Activated CD4-positive, alpha-beta T cell treated with anti-CD3 and anti-CD28 coated beads, Interleukin-2, Interleukin-4, amounts not matched to agents 100 ng/mL and 50 ng/mL, durations not matched to agents 16 hours and 8 hours (primary cell): ENCODE results near the gene ADAMTSL2.

Experiments
- DNase-seq: peaks from one replicate; pipeline ENCODE4 v3.0.0-alpha.2; 2020; ENCODE audit warnings: low spot score

The ADAMTSL2 gene

DNA sequence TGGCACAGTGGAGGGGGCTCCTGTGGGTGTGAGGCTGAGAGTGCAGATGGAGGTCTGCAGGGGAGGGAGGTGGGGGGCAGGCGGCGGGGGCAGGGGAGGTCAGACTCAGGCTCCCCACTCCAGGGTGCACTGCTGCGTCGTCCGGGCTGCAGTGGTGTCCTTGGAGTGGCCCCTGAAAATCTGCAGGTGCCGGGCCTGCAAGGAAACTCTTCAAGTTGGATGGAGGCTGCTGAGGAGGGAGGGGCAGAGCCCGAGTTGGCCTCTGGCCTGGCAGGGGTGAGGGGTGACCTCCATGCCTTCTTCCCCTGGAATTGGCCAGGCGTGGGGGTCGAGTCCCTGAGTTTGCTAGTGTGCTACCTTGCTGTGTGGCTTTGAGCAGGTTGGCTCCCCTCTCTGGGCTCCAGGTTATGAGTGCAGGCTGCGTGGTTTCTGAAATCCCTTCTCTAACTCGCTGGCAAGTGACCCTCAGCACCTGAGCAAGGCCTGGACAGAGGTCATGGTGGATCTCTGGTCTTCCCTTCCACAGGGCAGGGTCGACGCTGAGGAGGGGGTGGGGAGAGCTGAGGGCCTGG, 888 bp downstream of the ADAMTSL2 start:
- DNase-seq, result no peak

DNA sequence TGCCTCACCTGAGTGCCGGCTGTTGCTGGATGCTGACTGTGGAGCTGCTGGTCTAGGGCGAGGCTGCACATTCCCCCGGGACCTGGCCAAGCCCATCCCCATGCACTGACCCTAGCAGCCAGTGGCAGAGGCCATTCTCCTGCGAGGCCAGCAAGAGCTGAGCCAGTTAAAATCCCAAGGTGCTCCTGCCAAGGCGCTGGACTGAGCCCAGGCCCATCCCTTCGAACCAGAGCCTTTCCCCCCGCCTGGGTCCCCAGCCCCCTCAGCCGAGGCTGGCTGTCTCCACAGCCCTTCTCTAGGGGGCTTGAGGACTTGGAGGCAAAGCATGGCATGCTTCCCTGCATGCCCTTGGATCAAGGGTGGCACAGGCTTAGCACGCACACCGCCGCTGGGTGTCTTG, 1.6 kb downstream of the ADAMTSL2 start:
- DNase-seq, result no peak

DNA sequence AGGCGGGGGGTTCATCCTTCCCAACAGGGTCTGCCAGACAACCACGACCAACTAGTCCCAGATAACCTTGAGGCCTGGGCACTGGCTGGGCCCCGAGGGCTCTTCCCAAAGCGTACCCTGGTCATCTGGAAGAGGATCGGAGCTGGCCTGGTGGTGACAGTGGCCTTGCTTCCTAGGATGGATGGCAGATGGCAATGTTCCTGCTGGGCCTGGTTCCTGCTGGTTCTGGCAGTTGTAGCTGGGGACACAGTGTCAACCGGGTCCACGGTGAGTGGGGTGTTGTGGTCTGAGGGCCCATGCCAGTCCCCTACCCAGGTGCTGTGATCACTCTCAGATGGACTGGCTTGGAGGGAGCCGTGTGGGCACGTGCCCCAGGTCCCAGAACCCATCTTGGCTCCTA, 2.0 kb downstream of the ADAMTSL2 start:
- DNase-seq, result no peak

DNA sequence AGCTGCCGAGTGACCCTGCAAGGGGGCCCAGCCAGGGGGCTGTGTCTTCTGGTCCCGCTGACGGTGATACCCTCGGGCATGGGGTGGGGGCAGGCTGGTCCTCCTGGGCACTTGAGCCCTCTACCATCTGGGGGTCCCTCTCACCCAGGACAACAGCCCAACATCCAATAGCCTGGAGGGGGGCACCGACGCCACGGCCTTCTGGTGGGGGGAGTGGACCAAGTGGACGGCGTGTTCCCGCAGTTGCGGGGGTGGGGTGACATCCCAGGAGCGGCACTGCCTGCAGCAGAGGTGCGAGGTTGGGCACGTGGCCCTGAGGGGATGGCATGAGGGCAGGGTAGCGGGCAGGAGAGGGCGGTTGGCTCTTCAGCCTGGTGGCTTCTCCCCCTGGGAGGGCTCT, 2.8 kb downstream of the ADAMTSL2 start:
- DNase-seq, result no peak

DNA sequence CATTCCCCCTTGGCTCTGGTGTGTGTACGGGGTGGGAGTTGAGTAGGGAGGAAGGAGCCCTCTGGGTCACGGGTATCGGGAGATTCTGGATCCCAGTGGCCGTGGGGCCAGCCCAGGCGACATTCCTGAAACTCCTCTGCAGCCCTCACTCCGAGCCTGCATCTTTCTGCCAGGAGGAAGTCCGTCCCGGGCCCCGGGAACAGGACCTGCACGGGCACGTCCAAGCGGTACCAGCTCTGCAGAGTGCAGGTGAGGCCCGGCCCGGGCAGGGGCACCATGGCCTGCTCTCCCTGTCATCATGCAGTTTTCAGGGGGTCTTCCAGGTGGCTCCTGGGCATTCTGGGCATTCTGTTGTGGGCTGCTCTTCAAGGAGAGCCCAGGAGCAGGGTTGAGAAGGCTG, 3.7 kb downstream of the ADAMTSL2 start:
- no peak for DNase-seq

DNA sequence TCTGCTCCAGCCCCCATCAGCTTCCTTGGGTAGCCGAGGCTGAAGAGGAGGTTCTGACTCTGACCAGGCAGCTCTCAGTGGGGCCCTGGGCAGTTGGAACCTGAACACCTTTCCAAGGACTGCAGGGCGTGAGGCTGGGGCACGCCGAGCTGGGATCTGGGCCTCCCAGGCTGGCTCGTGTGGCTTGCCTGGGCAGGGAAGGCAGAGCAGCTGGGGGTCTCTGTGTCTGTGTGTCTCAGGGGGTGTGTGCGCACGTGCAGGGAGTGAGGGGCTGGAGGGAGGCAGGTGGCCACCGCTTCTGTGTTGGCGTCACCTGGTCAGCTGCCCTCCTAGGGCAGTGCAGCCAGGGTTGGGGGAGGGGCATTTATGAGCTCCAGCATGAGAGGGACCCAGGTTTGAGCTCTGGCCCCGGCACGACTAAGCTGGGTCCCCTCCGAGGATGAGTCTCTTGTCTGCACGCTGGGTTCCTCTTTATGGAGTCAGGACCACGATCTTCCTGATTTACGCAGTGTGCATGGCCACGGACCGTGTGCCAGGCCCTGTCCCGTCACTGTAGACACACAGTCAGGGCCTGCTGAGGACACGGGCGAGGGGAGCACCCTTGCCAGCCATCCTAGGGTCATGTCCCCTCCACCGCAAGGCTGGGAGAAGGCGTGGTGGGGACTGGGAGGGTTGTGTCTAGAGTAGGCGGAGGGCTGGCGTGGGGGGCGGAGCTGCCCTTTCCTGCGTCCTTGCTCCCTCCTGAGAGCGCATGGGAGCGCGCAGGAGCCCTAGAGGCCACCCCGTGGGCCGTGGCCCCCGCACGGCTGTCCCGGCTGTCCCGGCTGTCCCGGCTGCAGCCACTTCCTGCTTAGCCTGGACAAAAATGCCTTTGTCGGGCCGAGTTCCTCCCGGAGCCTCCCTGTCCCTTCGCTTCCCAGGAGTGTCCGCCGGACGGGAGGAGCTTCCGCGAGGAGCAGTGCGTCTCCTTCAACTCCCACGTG, 4.6 kb downstream of the ADAMTSL2 start:
- DNase-seq, result no peak

DNA sequence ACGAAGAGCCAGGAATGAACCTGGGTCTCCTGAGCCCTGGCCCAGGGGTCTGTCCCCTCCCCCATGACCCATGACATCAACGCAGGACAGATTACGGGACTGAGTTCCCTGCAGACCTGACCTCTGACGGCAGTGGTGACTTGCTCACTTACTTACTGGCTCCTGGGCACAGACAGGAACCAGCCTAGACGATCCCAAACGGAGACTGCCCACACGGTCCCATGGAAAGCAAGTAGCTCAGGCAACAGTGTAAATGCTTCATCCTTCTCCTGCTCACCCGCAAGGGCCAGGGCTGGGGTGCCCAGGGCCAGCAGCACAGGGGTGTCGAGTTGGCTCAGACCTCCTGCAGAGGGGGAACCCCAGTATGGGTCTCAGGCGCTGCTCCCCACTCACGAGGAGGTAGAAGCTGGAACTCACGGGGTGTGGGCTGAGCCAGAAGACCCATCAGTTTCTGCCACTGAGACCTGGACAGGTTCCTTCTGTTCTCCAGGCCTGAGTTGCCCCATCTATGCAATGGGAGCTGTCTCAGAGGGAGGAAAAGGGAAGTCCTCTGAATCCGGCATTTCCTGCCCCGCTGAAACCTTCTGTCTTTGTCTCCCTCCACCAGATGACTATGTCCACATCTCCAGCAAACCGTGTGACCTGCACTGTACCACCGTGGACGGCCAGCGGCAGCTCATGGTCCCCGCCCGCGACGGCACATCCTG, 5.6 kb downstream of the ADAMTSL2 start:
- no peak for DNase-seq

DNA sequence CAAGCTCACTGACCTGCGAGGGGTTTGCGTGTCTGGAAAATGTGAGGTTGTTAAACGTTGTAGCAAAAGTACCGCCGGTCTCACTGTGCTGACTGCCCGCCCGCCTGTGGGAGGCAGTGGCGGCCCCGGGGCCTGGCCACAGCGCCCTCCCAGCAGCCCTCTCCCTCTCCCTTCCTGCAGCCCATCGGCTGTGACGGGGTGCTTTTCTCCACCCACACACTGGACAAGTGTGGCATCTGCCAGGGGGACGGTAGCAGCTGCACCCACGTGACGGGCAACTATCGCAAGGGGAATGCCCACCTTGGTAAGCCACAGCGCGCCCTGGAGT, 6.2 kb downstream of the ADAMTSL2 start:
- no peak for DNase-seq

DNA sequence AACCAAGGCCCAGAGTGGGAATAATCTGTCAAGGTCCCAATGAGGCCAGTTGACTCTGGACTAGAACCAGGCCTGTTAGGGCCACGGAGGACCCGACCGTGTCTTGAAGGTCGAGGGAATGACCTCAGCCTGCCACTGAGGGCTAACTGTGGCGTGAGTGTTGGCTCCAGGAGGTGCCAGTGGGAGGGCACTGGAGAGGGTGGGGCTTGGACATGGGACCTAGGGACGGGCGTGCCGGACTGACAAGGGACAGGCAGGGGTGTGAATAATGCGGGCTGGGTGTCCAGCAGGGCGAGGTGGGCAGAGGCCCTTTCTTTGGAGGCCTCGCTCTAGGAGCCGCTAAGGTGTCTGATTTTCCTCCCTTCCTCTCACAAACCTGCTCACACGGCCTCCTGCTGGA, 7.5 kb downstream of the ADAMTSL2 start:
- no peak for DNase-seq

DNA sequence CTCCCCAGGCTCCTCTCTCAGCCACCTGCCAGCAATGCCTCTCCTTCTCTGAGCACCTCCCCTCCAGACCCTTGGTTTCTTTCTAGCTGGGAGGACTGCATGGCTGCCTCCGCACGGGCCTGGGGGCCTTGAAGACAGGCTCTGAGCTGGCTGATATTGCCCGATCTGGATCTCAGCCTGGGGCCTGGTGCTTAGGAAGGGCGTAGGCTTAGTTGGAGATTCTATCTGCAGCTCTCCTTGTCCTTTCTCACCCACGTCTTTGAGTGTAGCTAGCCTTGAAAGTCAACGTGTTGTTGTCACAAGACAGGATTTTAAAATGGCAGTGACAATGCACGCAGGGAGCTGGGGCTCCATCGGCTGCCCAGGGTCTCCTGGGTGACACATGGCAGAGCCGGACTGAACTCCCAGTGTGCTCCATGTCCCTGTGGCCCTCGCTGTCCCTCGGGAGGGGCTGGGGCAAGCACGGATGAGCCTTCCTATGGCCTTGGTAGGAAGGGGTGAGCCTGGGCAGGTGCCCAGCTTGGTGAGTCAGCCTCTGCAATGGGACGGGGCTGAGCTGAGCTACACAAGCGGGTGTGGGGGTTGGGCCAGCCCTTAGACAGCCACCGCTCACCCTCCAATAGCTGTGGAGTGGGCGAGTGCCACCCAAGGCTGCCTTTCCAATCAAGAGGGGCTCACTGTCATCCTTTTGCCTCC, 9.4 kb downstream of the ADAMTSL2 start:
- DNase-seq, result no peak

DNA sequence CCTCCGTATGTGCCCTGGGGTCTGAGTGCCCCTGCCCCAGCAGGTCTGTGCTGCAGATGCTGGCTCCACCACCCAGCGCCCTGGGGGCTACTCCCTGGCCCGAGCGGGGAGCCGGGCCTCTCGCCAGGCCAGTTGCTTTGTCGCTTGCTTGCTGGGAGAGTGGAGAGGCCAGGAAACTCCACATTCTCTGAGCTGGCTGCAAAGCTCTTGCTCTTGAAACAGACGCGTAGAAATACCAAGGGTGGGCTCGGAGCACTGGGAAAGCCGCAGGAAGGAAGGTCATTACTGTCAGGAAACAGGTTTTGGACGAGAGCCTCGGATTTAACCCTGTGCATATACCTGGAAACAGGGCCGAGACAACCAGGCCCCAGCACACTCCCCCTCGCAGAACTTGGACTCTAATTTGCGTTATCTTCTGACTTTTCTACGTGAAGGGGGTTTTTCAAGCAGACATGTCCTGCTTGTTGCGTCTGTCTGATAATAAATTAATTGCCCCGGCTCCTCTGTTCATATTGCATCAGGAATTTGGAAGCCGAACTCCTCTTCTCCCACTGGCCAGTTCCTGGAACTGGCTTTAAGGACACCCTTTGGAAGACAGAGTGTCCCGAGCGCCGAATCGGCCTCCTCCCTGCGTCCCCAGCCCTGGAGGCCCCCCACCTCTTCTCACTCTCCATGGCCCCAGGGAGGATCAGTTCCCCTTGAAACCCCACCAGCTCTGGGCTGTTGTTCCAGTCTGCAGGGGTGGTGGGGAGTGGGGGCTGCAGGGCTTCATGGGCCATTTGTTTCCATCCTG, 11.2 kb downstream of the ADAMTSL2 start:
- no peak for DNase-seq

DNA sequence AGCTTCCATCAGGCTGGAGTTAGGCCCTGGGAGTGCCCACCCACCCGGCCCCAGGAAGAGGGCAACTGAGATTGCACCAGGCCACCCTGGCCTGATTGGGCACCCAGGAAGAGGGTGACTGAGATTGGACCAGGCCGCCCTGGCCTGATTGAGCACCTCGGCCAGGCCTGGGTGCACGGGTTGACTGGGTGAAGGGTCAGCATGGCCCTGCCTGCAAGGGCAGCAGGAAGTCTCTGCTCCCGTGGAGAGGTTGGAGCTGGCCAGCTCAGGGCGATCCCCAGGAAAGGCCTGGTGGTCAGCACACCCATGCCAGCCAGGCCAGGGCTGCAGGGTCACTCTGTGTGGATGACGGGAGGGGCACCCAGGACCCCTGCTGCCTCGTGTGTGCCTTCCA, 11.8 kb downstream of the ADAMTSL2 start:
- DNase-seq, result no peak

DNA sequence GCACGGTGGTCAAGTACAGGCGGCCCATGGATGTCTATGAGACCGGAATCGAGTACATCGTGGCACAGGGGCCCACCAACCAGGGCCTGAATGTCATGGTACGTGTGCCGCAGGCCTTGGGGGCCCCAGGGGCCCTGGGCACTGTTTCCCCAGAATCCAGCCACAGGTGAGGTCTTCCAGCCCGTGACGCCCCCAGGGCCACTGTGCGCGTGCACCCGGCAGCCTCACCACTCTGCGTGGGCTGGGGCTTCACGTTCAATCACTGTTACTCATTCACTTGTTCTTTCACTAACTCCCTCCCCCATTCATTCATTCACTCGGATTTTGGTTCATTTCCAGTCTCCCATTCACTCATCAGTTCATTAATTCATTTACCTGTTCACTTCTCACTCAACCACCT, 12.6 kb downstream of the ADAMTSL2 start:
- no peak for DNase-seq

DNA sequence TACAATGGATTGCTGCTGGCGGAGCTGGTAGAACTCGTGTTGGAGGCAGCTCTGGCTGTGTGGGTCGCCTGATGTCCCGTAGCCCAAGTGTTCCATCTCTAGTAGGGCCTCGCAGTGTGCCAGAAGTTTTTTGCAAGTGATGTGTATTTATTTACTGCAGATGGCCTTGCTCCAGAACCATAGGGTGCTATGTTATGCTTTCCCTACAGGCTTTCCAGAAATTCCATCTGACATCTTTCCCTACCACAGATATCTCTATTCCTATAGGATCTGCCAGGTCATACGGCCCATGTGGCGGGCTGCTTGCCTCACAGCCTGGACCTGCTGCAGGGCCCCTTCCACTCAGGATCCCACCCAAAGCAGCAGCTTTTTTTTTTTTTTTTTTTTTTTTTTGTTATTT, 16.9 kb downstream of the ADAMTSL2 start:
- DNase-seq, result no peak

DNA sequence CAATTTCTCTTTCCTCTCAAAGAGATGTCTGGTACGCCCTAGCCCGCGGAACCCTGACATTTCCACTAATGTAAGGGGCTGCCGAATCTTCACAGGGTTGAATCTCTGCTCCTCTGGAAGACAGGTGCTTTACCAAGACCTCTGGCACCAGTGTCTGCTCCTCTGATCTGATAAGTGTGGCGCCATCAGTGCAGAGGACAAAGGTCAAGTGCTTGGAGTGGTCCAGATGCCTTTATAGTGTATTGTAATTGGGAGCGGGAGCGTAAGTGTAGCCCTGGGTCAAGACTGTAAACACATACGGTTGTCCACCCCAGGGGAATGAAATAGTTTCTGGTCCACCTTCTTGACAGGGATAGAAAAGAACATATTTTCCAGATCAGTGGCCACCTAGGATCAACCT, 17.7 kb downstream of the ADAMTSL2 start:
- DNase-seq, result no peak

DNA sequence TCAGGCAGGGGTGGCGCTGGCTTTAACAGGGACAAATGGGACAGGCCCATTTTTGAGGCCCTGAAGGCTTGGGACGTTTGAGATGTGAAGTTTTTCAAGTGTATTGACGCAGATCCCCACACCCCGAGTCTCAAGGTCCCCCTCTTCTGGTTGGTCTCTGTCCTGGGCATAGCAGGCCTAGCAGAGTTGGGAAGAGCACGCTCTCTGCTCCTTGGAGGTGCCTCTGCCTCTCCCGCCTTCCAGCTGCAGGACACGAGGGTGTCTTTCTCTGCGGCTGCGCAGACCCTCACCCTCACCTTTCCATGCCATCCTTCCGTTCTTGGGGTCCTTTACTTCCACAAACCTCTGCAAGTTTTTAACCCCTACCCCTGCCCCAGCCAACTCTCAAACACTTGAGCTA, 18.6 kb downstream of the ADAMTSL2 start:
- no peak for DNase-seq

DNA sequence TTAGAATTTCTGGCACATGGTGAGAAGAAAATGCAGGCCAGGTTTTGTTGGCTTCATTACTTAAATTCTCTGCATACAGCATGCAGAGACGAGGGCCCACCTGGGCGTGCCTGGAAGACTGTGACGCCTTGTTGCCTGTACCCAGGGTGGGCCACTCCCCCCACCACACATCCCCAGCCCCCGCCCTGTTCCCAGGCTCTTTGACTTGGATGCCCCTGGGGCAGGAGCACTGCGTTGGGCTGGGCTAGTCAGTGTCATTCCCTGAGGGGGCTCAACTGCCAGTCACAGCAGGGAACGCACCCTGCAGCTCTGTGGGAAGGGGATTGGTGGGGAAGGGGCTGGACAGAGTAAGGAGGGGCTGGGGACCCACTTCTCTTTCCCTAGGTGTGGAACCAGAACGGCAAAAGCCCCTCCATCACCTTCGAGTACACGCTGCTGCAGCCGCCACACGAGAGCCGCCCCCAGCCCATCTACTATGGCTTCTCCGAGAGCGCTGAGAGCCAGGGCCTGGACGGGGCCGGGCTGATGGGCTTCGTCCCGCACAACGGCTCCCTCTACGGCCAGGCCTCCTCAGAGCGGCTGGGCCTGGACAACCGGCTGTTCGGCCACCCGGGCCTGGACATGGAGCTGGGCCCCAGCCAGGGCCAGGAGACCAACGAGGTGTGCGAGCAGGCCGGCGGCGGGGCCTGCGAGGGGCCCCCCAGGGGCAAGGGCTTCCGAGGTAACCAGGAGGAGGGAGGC, 19.6 kb downstream of the ADAMTSL2 start:
- no peak for DNase-seq

DNA sequence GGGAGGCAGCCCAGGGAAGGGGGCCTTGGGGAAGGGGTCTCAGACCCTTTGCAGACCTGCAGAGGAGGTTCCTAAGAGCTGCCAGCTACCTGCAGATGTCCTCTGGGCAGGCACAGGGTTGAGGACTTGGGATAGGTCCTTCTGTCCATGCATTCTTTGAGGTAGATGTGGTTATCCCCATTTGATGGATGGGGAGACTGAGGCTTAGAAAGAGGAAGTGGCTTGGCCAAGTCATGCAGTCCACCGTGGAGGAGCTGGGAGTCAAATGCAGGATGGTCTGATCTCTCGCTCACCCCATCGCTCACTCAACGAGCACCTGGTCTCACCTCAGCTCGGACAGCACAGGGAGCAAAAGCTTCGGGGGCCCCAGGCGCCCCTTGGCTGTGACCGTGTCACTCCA, 20.2 kb downstream of the ADAMTSL2 start:
- no peak for DNase-seq

DNA sequence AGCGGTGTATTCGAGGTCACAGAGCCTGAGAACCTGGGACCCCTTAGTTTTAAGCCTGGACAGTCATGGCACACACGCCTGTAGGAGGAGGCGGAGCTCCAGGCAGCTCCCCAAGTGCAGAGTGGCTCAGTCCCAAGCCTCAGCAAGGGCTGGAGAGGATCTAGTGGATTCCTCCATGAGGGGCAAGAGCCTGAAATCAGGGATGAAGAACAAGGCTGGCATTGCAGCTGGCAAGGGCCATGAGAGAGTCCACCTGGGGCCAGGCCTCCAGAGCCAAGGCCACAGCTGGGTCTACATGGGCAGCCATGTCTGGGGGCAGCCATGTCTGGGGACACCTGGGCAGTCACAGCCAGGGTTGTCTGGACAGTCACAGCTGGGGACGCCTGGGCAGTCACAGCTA, 21.9 kb downstream of the ADAMTSL2 start:
- no peak for DNase-seq

DNA sequence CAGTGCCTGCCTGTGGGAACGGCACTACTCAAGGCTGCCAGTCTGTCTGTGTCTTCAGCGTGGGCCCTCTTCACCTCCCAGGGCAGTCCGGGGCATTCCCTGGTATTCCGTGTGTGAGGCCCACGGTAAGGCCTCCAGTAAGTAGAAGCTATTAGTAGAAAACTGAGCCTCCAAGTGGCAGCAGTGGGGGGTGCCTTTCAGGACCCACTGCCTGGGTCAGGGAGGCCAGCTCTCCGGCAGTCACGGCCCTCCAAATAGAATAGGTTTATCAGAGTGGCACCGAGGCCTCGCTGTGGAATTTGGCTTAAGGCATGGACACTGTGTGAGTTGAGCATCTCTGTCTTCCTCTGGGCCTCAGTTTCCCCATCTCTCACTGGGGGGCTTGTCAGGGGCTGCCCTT, 23.1 kb downstream of the ADAMTSL2 start:
- DNase-seq, result no peak
